Peyer's patch (tissue), 4 donors: ENCODE results near the gene MRPL37.

ENCODE experiments used
- POLR2A ChIP-seq, 2 donors: fragments of 450-650 bp; IDR thresholded peaks; one replicate each; pipeline ENCODE4 v1.5.1; 2017; ENCODE audit warnings: antibody characterized with exemption in 2 of 2, mild to moderate bottlenecking in 2 of 2, moderate library complexity in 2 of 2
- TF ChIP-seq, protein P1 (sequence below), 6 experiments: fragments of 450-650 bp in 4 of 6; fragments of 200-600 bp in 2 of 6; sonication (generic) in 1 of 6; IDR thresholded peaks; one replicate each; pipeline ENCODE4 v1.5.1; 2017 to 2019; ENCODE audit warnings: antibody characterized with exemption in 6 of 6, mild to moderate bottlenecking in 3 of 6, moderate library complexity in 1 of 6

DNA sequence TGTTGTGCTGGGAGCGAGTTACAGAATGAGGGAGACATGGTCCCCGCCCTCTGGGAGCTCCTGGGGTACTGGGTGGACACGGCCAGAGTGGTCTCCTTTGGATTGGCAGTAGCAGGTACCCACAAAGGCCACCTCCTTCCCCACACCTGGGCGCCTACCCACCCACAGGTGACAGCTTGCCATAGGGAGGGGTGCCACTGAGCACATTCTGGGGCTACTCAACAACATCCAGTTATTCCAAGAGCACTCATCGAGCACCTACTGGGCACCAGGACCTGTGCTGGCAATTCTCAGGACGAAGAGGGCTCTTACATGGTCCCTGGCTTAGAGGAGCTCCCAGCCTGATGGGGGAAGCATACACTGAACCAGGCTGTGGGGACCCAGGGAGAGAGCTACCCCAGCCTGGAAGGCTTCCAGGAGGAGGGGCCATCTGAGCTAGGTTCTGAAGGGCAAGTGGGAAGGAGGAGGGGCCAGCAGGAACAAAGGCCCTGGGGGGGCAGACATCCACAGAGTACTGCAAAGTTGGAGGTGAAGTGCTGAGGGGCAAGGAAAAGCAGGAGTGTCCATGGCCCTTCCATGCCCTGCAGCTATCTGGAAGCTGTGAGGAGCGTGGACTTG is 22.0 kb downstream of the MRPL37 start:
- TF ChIP-seq, protein P1, sequence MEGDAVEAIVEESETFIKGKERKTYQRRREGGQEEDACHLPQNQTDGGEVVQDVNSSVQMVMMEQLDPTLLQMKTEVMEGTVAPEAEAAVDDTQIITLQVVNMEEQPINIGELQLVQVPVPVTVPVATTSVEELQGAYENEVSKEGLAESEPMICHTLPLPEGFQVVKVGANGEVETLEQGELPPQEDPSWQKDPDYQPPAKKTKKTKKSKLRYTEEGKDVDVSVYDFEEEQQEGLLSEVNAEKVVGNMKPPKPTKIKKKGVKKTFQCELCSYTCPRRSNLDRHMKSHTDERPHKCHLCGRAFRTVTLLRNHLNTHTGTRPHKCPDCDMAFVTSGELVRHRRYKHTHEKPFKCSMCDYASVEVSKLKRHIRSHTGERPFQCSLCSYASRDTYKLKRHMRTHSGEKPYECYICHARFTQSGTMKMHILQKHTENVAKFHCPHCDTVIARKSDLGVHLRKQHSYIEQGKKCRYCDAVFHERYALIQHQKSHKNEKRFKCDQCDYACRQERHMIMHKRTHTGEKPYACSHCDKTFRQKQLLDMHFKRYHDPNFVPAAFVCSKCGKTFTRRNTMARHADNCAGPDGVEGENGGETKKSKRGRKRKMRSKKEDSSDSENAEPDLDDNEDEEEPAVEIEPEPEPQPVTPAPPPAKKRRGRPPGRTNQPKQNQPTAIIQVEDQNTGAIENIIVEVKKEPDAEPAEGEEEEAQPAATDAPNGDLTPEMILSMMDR (IDR thresholded peaks at IDR 0.05), result no peak
- TF ChIP-seq POLR2A (IDR thresholded peaks at IDR 0.05), result no peak
